ENCODE results near the gene EIF4E2. TPM values are rescaled to one million over a fixed set of nuclear protein-coding genes. Genes with fewer than 3 reads are reported as not detected.

EIF4E2 gene
- total RNA-seq, 2 donors from 2014 or later: 99.5 to 109 TPM

GRCh38 chr2:232551250-232551638, 755 bp downstream of the EIF4E2 start:
- no peak for TF ChIP-seq CTCF (IDR thresholded peaks at IDR 0.05)
- H3K27ac ChIP-seq: peak overlapping the region; percentile 98
- no peaks in the 10 kb centered on the region for H3K9me3 ChIP-seq
- H3K4me3 ChIP-seq: peak overlapping the region; percentile 92
- peak overlapping the region; percentile 92 to 94 for H3K9ac ChIP-seq (ENCODE audit: low read depth in 2 of 2, low read length in 2 of 2)
- H3K4me1 ChIP-seq: peaks cover 8% of the 10 kb centered on the region
- no peaks in the 10 kb centered on the region for H3K27me3 ChIP-seq
- intact Hi-C loops (cut with DNase I): loop anchor here (10.0 kb wide), 1 partner anchor 54 kb away; no protein-coding TSS in a partner anchor
- DNase-seq: no peak
- no peaks in the 10 kb centered on the region for H3K36me3 ChIP-seq

- no peak for DNase-seq
- Histone ChIP-seq H3K9ac (ENCODE audit: low read depth in 2 of 2, low read length in 2 of 2) (peak overlapping the region; percentile 92 to 94), H3K27me3 (no peaks in the 10 kb centered on the region), H3K36me3 (peaks cover 1% of the 10 kb centered on the region), H3K9me3 (no peaks in the 10 kb centered on the region), H3K27ac (no peak overlapping the region), H3K4me1 (peaks cover 8% of the 10 kb centered on the region), H3K4me3 (peak overlapping the region; percentile 92)
- no peak for TF ChIP-seq CTCF (IDR thresholded peaks at IDR 0.05)
- intact Hi-C loops (cut with DNase I): loop anchor here (10.0 kb wide), 1 partner anchor 53 kb away; no protein-coding TSS in a partner anchor
These were observed 1.3 kb downstream of the EIF4E2 start for GRCh38 chr2:232551776-232552175.

GRCh38 chr2:232556426-232556825, 5.9 kb downstream of the EIF4E2 start:
- intact Hi-C loops (cut with DNase I): loop anchor here (10.0 kb wide), 1 partner anchor 48 kb away; no protein-coding TSS in a partner anchor
- Histone ChIP-seq H3K9me3 (no peaks in the 10 kb centered on the region), H3K9ac (ENCODE audit: low read depth in 2 of 2, low read length in 2 of 2) (no peak overlapping the region), H3K36me3 (peaks cover 11% of the 10 kb centered on the region), H3K4me3 (no peak overlapping the region), H3K27ac (no peak overlapping the region), H3K27me3 (no peaks in the 10 kb centered on the region), H3K4me1 (peaks cover 4% of the 10 kb centered on the region)
- TF ChIP-seq CTCF (IDR thresholded peaks at IDR 0.05): no peak
- no peak for DNase-seq

- Histone ChIP-seq H3K36me3 (peaks cover 18% of the 10 kb centered on the region), H3K4me1 (no peaks in the 10 kb centered on the region), H3K4me3 (no peak overlapping the region), H3K27me3 (no peaks in the 10 kb centered on the region), H3K9ac (ENCODE audit: low read depth in 2 of 2, low read length in 2 of 2) (no peak overlapping the region), H3K27ac (no peak overlapping the region), H3K9me3 (no peaks in the 10 kb centered on the region)
- TF ChIP-seq CTCF (IDR thresholded peaks at IDR 0.05): no peak
- intact Hi-C loops (cut with DNase I): no loop called here
- DNase-seq: no peak
These were observed 12.1 kb downstream of the EIF4E2 start for GRCh38 chr2:232562515-232563151.

- Histone ChIP-seq H3K4me1 (peaks cover 4% of the 10 kb centered on the region), H3K4me3 (no peak overlapping the region), H3K27ac (no peak overlapping the region), H3K36me3 (peaks cover 17% of the 10 kb centered on the region), H3K9me3 (no peaks in the 10 kb centered on the region), H3K9ac (ENCODE audit: low read depth in 2 of 2, low read length in 2 of 2) (no peak overlapping the region), H3K27me3 (no peaks in the 10 kb centered on the region)
- intact Hi-C loops (cut with DNase I): no loop called here
- TF ChIP-seq CTCF (IDR thresholded peaks at IDR 0.05): no peak
- no peak for DNase-seq
These were observed 13.1 kb downstream of the EIF4E2 start for GRCh38 chr2:232563580-232563979.

Data from colonic mucosa (tissue), 4 donors.